Right lobe of liver (tissue), 4 donors: ENCODE data around the gene VARS1.

Experiments
- POLR2A ChIP-seq: fragments of 450-650 bp; IDR thresholded peaks from one replicate; pipeline ENCODE4 v1.6.1; 2017; ENCODE audit warnings: antibody characterized with exemption, mild to moderate bottlenecking
- TF ChIP-seq, protein P1 (sequence below), 4 donors: fragments of 200-600 bp in 3 of 4; fragments of 450-650 bp in 1 of 4; IDR thresholded peaks; one replicate each; pipeline versions ENCODE4 v1.5.1 to v1.8.0; 2016 to 2022; ENCODE audit warnings: antibody characterized with exemption in 4 of 4, mild to moderate bottlenecking in 2 of 4
- donor health status: DM: no; HTN: no; CAD: no.
- donor health status: DM: no; HTN: no; CAD: no.
- donor health status: DM: no; HTN: yes; CAD: no.

GRCh38 chr6:31775633-31776484 lies 19.7 kb downstream of the VARS1 start:
- TF ChIP-seq, protein P1, sequence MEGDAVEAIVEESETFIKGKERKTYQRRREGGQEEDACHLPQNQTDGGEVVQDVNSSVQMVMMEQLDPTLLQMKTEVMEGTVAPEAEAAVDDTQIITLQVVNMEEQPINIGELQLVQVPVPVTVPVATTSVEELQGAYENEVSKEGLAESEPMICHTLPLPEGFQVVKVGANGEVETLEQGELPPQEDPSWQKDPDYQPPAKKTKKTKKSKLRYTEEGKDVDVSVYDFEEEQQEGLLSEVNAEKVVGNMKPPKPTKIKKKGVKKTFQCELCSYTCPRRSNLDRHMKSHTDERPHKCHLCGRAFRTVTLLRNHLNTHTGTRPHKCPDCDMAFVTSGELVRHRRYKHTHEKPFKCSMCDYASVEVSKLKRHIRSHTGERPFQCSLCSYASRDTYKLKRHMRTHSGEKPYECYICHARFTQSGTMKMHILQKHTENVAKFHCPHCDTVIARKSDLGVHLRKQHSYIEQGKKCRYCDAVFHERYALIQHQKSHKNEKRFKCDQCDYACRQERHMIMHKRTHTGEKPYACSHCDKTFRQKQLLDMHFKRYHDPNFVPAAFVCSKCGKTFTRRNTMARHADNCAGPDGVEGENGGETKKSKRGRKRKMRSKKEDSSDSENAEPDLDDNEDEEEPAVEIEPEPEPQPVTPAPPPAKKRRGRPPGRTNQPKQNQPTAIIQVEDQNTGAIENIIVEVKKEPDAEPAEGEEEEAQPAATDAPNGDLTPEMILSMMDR (IDR thresholded peaks at IDR 0.05), result no peak
- TF ChIP-seq POLR2A, result no peak
